WTC11 (cell line): ENCODE measurements around the gene FKBP5.

Experiments
- NR2C2 ChIP-seq: sonication (generic); formaldehyde crosslinking; IDR thresholded peaks from 2 replicates; pipeline ENCODE4 v1.8.0; 2022; ENCODE audit warnings: mild to moderate bottlenecking, missing genetic modification reagents
- TF ChIP-seq, protein P1 (sequence below): fragments of 200-600 bp; IDR thresholded peaks from 2 replicates; pipeline ENCODE4 v1.8.0; 2022; ENCODE audit warnings: antibody characterized with exemption
- TF ChIP-seq, protein P2 (sequence below): sonication (generic); formaldehyde crosslinking; IDR thresholded peaks from 2 replicates; pipeline ENCODE4 v1.8.0; 2022; ENCODE audit warnings: mild to moderate bottlenecking, missing genetic modification reagents
- TF ChIP-seq, protein P3 (sequence below): sonication (generic); formaldehyde crosslinking; IDR thresholded peaks from 2 replicates; pipeline ENCODE4 v1.8.1; 2023; ENCODE audit warnings: mild to moderate bottlenecking, missing genetic modification reagents, moderate library complexity
- TF ChIP-seq, protein P4 (sequence below): sonication (generic); formaldehyde crosslinking; IDR thresholded peaks from 2 replicates; pipeline ENCODE4 v1.8.1; 2023; ENCODE audit warnings: mild to moderate bottlenecking, moderate library complexity, missing genetic modification reagents
- TF ChIP-seq, protein P5 (sequence below): sonication (generic); formaldehyde crosslinking; IDR thresholded peaks from 2 replicates; pipeline ENCODE4 v1.8.1; 2022; ENCODE audit warnings: low read depth, mild to moderate bottlenecking, moderate library complexity, missing genetic modification reagents, borderline replicate concordance

DNA sequence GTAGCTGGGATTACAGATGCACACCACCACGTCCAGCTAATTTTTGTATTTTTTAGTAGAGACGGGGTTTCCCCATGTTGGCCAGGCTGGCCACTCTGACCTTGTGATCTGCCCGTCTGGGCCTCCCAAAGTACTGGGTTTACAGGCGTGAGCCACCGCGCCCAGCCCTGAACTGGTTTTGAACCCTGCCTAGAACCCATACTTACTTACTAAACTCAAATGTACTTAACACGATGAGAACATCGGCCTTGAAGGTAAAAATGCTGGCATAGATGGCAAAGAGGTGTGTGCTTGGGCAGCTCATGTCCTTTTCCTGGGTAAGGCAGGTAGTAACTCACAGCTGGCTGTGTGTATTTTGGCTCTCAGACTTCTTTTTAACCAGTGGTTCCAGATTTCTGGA, 44.9 kb upstream of the FKBP5 start:
- TF ChIP-seq, protein P1, sequence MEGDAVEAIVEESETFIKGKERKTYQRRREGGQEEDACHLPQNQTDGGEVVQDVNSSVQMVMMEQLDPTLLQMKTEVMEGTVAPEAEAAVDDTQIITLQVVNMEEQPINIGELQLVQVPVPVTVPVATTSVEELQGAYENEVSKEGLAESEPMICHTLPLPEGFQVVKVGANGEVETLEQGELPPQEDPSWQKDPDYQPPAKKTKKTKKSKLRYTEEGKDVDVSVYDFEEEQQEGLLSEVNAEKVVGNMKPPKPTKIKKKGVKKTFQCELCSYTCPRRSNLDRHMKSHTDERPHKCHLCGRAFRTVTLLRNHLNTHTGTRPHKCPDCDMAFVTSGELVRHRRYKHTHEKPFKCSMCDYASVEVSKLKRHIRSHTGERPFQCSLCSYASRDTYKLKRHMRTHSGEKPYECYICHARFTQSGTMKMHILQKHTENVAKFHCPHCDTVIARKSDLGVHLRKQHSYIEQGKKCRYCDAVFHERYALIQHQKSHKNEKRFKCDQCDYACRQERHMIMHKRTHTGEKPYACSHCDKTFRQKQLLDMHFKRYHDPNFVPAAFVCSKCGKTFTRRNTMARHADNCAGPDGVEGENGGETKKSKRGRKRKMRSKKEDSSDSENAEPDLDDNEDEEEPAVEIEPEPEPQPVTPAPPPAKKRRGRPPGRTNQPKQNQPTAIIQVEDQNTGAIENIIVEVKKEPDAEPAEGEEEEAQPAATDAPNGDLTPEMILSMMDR, result no peak
- TF ChIP-seq, protein P2, sequence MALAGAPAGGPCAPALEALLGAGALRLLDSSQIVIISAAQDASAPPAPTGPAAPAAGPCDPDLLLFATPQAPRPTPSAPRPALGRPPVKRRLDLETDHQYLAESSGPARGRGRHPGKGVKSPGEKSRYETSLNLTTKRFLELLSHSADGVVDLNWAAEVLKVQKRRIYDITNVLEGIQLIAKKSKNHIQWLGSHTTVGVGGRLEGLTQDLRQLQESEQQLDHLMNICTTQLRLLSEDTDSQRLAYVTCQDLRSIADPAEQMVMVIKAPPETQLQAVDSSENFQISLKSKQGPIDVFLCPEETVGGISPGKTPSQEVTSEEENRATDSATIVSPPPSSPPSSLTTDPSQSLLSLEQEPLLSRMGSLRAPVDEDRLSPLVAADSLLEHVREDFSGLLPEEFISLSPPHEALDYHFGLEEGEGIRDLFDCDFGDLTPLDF (CRISPR knock-in tag), result no peak
- TF ChIP-seq, protein P3, sequence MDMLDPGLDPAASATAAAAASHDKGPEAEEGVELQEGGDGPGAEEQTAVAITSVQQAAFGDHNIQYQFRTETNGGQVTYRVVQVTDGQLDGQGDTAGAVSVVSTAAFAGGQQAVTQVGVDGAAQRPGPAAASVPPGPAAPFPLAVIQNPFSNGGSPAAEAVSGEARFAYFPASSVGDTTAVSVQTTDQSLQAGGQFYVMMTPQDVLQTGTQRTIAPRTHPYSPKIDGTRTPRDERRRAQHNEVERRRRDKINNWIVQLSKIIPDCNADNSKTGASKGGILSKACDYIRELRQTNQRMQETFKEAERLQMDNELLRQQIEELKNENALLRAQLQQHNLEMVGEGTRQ (CRISPR knock-in tag), result no peak
- TF ChIP-seq, protein P4, sequence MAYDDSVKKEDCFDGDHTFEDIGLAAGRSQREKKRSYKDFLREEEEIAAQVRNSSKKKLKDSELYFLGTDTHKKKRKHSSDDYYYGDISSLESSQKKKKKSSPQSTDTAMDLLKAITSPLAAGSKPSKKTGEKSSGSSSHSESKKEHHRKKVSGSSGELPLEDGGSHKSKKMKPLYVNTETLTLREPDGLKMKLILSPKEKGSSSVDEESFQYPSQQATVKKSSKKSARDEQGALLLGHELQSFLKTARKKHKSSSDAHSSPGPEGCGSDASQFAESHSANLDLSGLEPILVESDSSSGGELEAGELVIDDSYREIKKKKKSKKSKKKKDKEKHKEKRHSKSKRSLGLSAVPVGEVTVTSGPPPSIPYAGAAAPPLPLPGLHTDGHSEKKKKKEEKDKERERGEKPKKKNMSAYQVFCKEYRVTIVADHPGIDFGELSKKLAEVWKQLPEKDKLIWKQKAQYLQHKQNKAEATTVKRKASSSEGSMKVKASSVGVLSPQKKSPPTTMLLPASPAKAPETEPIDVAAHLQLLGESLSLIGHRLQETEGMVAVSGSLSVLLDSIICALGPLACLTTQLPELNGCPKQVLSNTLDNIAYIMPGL (CRISPR knock-in tag), result no peak
- TF ChIP-seq NR2C2 (CRISPR knock-in tag), result no peak
- TF ChIP-seq, protein P5, sequence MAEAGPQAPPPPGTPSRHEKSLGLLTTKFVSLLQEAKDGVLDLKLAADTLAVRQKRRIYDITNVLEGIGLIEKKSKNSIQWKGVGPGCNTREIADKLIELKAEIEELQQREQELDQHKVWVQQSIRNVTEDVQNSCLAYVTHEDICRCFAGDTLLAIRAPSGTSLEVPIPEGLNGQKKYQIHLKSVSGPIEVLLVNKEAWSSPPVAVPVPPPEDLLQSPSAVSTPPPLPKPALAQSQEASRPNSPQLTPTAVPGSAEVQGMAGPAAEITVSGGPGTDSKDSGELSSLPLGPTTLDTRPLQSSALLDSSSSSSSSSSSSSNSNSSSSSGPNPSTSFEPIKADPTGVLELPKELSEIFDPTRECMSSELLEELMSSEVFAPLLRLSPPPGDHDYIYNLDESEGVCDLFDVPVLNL, result no peak
